CD4-positive, alpha-beta T cell treated with Interleukin-6 for 4 hours (primary cell): ENCODE measurements around the gene PLOD3.
A peak's percentile ranks its signal among the peaks of the same experiment; 100 is the strongest.

Experiments used
- DNase-seq: peaks from one replicate; pipeline ENCODE4 v3.0.0-alpha.2; 2020; ENCODE audit warnings: mixed read lengths

The PLOD3 gene

GRCh38 chr7:101175664-101176063 is 41.7 kb downstream of the PLOD3 start:
- DNase-seq, result no peak

- no peak for DNase-seq
Observed at GRCh38 chr7:101174322-101174854, 43.0 kb downstream of the PLOD3 start.

DNA sequence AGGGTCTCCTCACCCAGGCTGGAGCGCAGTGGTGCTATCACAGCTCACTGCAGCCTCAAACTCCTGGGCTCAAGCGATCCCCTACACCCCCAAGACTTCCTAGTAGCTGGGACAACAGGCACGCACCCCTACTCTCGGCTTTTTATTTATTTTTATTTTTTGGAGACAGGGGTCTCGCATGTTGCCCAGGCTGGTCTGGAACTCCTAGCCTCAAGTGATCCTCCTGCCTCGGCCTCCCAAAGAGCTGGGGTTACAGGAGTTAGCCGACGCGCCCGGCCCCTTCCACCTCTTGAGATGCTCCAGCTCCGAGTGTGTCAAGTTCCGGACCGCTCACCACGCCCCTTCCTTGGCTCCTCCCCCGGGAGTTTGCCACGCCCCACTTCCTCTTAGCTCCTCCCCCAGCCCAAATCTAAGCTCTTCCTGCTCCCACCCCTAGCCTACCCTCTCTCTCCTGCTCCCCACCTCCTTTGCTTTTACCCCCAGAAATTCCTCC is 43.6 kb downstream of the PLOD3 start:
- DNase-seq, result peak; percentile 51

DNA sequence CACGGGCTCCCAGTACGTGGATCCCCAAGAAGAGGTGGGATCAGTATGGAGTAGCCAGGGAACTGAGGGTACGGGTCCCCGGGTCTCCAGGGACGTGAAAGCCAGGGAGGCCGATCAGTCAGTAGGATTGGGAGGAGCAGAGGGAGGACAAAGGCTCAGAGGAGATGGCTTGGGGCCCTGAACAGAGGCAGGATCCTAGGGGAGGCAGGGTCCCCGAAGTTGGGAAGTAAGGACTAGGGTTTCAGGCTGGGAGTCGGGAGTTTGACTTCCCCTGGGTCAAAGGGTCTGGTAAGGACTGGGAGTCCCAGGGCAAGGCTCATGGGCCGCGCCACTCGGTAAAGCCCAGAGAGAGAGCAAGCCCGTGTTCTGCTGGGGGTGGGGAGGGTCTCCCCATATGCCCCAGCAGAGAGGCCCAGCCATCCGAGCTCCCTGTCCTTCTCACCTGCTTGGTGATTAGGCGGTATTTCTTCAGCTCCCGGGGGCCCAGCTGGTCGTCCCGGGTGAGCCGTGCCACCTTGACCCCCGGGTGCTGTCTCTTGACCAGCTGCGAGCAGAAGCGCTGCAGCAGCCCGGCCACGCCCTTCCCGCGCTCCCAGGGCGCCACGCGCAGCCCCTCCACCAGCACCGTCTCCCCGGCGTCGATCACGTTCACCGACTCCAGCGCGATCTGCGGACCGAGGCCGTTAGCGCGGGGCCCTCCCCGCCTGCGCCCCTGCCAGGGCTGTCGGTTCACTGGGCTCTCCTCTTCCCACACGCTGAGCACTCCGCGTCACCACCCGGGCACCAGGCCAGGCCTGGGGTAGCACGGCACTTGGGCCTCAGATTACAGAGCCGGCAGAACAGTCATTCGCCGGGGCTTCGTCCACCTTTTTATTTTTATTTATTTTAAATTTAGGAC is 44.3 kb downstream of the PLOD3 start:
- no peak for DNase-seq

DNA sequence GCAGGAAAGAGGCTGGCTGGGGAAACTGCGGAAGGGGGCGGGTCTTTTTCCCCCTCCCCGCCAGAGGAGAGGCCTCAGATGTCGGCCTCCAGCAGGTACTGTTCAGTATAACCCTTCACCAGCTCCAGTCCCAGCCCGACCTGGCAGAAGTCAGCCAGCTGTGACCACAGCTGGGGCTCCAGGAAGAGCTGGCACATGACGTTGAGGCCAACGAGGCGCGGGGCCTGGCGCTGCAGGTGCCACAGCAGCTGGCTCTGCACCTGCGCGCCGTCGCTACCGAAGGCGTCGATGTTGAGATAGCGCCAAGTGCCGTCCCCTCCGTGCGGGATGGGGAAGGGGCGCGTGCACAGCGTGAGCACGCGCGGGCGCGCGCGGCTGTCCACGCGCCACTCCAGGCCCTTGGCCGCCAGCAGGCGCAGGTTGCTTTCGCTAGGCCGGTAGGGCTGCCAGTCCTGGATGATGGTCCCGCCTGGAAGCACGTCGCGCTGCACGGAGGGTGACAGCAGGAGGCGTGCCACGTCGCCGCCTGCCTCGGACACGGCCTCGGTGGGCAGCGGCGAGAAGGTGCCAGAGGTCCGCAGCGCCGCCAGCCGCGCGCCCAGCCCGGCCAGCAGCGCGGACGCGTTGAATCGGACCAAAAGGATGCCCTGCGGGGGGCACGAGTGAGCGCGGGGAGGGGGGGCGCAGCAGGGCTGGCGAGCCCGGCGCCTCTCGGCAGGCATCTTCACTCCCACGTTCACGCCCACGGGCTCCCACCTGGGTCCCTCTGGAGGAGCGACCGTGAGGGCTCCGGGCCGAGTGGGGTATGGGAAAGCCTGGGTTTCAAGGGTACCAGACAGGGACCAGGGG is 45.2 kb downstream of the PLOD3 start:
- DNase-seq, result no peak

DNA sequence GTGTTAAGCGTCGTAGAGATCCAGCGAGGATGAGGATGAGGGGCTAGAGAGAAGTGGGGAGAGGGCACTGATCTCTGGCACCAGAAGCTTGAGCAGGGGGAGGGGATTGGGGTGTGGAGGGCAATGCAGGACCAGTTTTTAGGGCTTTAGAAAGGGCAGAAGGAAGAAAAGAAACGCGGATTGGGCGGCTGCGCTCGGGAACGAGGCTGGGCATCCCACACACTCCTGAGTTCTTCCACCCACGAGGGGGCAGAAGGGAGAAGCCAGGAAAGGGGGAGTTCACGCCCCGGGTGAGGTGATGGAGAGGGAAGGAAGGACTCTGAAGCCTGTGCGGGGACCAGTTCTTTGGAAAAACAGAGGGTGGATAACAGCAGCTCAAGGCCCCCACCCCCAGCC is 45.9 kb downstream of the PLOD3 start:
- no peak for DNase-seq

DNA sequence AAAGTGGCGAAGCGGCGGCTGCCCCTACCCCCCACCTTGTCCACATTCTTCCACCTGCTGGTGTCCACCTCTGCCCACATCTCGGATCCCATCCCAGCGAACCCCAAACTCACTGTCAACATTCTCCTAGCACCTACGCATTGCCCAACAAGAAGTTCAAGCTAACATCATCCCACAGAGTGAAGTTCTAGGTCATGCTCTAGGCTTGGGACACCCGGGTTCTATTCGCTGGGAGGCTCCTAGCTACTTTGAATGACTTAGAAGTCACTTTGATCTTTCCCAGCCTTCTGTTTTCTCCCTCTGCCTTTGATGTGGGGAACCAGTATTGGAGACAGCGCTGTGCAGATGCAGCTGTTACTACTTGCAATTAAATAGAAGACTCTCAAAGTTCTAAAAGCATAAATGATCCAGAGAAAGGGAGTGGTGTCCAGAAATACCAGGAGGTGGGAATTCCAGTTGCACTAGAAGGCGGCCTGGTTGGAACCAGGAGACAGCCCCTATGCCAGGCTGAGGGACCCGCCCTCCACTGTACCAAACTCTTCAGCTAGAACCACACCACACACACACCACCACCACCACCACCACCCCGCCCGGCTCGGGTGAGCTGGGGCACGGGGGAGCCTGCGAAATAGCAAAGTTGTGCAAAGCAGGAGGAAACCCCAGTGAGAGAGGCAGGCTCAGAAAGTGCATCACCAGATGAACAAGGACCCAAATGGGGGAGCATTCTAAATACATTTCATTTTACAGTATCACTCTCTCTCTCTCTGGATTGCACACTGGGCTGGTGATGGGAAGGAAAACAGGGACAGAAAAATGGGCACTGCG is 46.6 kb downstream of the PLOD3 start:
- DNase-seq, result no peak

GRCh38 chr7:101169838-101170551 is 47.4 kb downstream of the PLOD3 start:
- DNase-seq, result peak; percentile 82

GRCh38 chr7:101169110-101169837 is 48.1 kb downstream of the PLOD3 start:
- DNase-seq, result no peak

DNA sequence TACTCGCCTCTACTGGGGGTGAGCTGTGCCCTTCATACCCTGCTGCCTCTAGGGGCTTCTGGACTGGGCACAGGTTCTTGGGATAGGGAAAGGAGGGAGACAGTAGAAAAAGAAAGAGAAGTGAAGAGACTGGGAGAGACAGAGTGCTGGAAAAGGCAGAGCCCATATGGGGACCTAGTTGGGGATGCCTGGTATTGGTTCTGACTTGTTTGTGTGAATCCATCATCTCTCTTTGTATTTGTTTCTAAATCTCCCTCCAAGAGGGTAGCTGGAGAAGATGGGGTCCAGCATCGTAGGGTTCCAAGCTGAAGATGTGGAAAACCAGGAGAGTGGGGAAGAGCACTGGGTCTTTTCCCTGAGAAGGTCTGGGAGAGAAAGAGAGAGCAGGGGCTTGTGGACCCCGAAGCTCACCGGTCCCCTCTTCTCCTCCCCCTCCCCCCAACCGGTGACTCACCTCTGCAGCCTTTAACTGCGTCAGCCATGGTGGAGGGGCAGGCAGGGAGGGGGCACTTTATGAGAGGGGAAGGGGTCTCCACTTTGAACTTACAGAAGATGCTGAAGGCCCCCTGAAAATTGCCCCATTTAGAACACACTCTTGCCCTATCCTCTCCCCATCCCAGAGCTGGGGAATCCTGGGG is 48.9 kb downstream of the PLOD3 start:
- no peak for DNase-seq

- no peak for DNase-seq
Observed at GRCh38 chr7:101167645-101168411, 49.6 kb downstream of the PLOD3 start.

GRCh38 chr7:101166909-101167644 is 50.3 kb downstream of the PLOD3 start:
- no peak for DNase-seq

DNA sequence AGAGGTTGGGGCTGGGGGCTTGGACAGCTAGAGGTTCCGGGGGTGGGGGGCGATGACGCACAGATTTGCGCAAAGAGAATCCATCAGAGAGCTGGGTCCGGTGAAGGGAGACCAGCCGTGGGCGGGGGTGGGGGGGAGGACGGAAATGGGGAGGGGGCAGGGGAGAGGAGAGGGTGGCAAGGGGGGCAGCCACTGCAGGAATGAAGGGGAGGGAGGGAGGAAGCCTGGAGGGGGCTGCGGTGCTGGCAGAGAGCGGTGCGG is 50.8 kb downstream of the PLOD3 start:
- DNase-seq, result no peak

GRCh38 chr7:101165958-101166647 is 51.3 kb downstream of the PLOD3 start:
- no peak for DNase-seq

GRCh38 chr7:101165075-101165957 is 52.1 kb downstream of the PLOD3 start, which contains the start of gene VGF:
TSS of gene VGF (minus strand) at chr7:101165569. CDS start at chr7:101164843, 726 bp downstream.
- DNase-seq, result peak; percentile 93

DNA sequence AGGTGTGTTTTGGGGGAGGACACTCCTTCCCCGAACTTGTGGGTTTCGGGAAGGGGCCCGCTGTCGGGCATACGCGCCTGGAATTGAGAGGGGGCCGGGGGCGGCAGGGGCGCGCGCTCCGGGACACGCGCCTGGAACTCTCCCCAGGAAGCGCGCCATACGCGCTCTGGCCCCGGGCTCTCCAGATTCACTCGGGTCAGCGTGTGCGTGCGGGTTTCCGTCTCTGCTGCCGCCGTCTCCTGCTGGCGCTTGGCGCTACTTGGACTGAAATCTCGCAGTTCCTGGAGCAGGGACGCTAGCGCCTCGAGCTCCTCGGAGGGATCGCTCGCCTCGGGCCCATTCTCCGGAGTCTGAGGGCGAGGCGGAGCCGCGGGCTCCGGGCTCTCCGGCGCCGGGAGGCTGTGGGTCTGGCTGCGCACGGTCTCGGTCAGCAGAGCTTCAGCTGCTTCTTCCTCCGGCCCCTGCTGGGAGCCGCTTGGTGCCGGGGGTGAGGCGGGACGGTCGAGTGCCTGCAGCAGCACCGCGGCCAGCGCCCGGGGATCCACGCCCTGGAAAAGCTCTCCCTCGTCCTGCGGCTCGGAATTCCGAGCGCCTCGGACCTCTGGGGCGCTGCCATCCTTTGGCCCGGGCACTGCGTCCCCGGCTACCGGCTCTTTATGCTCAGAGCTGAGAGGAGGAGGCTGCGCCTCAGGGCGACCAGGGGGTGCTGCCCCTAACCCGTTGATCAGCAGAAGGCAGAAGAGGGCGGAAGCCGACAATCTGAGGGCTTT is 53.1 kb downstream of the PLOD3 start:
- peak; percentile 22 for DNase-seq
